Stimulated activated naive CD4-positive, alpha-beta T cell treated with Interleukin-2 at 50 U/mL for 16 hours (primary cell): ENCODE results near the gene SEC31A.

ENCODE experiments used
- DNase-seq: peaks from one replicate; lab custom pipeline; 2025; lab: John Stamatoyannopoulos, UW

Gene SEC31A

DNA sequence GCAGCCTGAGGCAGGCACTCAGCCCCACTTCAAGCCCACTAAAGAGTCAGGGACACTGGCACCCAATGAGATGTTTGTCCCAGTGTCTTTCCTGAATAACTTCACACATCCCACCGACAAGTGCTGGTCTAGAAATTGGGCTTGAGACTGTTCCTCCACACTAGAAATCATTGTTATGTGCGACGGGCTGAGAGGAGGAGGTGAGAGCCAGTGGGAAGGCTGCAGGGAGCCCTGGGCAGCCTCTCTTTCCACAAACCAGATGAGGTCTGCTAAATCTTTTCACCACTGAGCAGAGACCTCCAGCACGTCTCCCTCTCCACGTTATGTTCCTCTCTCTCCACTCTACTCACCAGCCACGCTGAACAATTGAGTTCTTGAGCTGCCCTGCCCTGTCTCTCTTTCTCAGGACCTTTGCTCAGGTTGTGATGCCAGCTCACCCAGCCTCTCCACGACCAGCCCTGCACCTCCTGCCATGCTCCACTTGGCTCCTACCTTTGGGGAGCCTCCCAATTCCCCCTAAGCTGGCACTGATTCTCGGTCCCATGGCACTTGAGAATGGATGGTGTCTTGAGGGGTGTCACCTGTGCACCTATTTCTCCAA, 100.8 kb downstream of the SEC31A start:
- no peak for DNase-seq

DNA sequence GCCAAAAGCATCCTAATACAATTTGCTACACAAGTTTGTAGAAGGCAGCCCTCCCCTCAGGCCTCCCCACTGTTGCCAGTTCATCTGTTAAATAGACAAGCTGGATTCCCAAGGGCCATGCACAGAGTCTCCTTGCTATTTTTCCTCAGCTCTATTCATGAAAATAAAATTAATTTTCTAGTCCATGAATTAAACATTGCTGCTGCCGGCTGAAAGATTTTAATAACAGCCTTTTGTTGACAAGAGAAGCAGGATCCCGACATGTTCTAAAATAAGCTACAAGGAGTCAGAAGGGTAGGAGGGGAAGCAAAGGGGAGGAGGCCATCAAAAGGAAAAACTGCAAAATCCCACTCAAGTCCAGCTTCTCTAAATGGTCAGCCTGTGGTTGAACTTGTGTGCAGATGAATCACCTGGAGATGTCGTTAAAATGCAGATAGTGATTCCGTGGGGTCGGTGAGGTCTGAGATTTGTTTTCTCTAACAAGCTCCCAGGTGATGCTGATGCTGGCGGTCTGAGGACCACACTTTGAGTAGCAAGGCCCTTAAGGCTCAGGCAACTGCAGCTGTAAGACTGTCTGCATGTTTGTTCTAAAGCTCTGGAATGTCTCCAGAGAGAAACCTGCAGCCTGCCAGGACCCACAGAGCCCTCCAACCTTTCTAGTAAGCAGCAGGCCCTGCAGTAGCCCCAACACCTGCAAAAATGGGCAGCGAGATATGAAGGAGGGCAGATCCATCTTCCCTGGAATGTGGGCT, 101.8 kb downstream of the SEC31A start:
- DNase-seq, result no peak

DNA sequence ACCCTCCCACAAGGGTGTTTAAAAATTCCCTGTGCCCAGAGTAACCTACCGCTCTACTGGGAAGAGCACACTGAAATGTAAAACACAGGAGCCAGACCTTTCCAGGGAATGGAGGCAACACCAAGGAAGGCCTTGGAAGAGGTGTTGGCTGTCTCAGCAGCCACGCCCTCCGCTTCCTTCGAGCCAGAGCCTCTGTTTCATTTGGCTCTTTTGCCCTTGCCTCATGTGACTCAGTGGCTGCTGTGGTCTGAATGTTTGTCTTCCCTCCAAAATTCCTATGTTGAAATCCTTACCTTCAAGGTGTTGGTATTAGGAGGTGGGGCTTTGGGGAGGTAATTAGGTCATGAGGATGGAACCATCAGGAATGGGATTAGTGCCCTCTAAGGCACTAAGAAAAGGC, 103.6 kb downstream of the SEC31A start:
- no peak for DNase-seq

DNA sequence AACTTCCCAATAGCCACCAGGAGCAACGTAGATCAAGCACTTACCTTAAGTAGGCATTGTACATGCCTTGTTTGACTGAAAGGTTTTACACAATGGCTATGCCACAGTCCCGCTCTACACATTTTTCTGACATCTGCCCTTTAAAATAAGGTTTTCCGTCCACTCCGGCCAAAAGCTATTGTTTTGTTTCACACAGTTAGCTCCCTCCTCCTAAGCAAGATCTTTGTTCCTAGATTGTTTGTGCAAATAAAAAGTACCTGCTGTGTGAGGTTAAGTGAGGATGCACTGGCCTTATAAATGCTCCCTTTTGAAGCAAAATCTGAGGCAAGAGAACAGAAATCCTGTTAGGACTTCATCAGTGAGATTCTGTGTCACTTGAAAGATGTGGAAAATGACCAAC, 104.1 kb downstream of the SEC31A start:
- no peak for DNase-seq

DNA sequence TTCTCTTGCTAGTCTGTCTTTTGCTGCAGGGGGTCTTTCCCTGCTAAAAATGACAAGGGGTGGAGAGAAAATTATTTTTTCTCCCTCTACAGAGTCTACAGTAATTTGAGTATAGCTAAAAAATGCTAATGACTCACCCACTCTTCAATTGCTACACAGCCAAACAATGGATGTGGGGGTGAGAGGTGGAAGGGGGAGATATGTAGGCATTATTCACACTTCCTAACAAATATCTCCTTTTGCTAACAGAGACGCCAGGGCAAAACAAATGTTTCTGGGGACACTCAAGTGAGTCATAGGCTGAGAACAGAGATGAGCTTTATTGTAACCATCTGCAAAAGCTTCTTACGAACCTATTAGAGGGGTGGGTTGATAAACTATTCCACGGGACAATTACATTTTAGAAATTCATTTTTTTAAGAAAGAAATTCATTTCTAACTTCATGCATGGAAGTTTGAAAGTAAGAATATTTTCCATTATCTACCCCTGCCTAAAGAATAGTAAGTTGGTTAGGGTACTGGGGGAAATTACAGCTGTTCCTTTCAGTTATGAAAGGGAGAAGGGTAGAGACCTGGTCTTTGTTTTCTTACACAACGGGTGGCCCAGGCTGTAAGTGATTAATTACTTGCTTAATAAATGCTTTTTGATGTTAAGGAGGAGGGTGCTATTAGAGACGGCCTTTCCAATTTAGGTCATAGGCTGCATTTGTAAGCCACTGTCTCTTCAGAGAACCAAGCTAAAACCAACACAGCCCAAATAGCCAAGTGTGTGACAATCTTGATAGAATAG, 105.1 kb downstream of the SEC31A start:
- no peak for DNase-seq

DNA sequence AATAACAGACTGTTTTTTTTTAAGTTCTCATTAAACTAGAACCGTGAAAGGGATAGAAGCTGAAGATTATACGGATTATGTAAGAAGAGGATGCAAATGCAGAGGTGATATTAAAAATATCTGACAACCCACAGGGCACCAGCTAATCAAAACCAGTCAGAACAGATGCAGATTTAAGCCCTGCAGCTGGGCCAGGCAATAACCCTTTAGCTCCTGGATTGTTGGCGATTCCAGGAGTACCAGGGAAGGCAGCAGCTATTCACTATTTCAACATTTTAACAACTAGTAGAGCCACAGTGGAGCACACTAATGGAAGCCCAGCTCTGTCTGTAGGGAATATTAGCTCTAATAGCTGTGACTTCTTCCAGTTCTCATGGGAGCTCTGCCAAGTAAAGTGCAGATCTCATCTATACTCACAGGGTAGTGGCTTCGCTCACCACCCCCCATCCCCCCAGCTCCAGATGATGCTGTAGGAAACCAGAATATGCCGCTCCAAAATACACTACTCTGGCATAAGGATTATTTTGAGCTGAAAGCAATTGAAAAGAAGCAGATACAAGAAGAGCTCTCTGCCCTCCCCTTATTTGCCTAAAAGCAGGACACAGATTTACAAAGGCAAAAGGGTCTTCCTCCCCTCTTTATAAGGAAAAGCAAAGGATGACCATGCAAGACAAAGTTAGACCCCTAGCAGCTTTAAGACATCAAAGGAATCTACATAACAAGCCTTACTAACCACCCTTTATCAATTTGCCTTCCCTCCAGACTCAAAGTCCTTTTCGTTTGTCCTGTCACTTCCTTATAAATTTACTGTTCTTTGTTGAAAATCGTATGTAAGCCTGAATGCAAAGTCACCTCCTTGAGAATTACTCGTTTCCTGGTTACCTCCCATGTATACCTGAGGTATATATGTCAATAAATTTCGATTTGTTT, 106.0 kb downstream of the SEC31A start:
- no peak for DNase-seq

DNA sequence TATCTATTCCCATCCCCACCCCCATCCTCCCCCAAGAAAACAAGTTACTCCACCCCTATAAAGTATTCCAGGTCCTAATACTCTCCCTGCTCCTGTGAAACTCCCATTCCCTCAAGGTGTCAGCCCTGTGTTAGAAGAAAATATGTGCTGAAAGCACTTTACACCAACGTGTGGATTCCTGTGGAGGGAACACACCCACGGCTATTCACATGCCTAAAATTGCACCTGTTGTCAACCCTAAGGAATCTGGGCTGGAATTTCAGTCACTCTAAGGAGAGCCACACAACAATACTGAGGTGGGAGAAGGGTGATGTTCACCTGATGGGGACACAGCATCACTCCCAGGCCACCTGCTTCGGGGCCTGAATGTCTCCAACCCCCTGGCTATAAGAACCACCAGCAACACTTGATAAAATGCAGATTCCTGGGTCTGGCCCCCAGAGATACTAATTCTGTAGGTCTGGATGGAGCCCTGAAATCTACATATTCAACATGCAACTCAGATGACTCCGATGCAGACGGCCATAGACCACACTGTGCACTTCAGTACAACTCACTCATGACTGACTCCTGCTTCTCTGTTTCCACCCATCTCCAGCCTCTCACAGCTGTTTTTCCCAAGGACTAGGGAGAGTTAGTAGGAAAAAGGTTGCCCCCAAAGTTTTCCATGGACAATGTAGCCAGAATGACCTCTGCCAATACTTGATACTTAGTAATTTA, 108.2 kb downstream of the SEC31A start:
- no peak for DNase-seq

DNA sequence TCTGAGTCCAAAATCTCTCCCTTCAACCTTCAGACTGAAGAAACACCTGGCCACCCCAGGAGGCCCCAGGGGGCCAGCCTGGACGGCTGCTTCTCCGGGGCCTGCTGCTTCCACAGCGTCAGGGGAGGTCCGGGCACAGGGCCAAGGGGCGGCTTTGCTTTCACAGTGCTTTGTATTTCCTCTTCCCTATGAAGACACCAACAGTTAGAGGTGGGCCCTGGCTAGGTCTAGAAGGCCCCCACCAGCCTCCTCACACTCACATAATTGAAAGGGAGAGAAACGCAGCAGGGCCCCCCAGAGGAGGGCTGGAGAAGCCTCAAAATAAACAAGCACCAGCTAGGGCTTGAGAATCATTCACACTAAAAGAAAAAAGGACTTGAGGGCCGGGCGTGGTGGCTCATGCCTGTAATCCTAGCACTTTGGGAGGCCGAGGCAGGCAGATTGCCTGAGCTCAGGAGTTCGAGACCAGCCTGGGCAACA, 110.2 kb downstream of the SEC31A start:
- no peak for DNase-seq

DNA sequence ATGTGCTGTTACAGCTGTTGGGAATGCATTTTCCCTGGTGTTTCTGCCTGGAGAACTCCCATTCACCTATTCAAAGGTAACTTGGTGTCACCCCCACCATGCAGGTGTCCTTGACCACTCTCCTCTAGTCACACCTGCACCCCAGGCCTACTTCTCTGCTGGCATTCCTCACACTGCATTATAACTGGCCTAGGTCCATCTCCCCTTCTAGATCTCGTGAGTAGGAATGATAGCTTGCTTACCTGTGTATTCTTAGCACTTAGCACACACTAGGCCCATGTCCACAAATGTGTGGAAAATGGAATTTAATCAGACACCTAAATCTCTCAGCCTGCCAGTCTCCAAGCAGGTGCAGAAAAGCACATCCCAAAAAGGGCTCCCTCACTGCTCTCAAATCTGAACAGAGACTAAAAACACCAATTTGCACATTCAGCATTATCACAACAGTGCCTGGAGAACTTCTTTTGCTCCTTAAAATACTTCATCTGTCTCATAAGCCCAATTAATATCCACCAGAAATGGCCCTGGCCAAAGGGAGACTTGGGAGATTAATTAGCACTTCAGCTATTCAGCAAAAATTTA, 110.7 kb downstream of the SEC31A start:
- no peak for DNase-seq

DNA sequence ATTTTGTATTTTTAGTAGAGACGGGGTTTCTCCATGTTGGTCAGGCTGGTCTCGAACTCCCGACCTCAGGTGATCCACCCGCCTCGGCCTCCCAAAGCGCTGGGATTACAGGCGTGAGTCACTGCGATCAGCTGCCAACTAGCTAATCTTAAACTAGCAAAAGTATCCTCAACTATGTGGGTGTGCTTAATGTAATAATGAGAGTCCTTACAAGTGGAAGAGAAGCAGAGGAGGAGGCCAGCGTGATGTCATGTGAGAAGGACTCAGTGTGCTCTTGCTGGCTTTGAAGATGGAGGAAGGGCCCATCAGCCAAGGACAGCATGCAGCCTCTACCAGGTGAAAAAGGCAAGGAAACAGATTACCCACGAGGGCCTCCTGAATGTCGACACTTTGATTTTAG, 111.9 kb downstream of the SEC31A start:
- DNase-seq, result no peak

DNA sequence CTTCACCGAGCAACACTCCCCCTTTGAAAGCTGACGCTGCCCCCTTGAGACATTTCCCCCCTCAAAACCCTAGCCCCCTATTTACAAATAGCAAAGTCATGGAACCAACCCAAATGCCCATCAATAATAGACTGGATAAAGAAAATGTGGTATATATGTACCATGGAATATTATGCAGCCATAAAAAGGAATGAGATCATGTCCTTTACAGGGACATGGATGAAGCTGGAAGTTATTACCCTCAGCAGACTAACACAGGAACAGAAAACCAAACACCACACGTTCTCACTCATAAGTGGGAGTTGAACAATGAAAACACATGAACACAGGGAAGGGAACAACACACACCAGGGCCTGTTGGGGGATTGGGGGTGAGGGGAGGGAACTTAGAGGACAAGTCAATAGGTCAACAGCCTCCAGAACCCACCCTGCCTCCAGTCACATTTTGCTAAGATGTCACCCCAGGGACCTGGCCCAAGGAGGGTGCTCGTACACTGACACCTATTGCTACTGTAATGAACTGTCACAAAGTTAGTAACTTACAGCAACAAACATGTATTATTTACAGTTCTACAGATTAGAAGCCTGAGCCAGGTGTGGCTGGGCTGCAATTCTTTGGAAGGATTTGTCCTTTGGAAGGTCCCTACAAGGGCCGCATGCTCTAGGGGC, 113.0 kb downstream of the SEC31A start:
- DNase-seq, result no peak

DNA sequence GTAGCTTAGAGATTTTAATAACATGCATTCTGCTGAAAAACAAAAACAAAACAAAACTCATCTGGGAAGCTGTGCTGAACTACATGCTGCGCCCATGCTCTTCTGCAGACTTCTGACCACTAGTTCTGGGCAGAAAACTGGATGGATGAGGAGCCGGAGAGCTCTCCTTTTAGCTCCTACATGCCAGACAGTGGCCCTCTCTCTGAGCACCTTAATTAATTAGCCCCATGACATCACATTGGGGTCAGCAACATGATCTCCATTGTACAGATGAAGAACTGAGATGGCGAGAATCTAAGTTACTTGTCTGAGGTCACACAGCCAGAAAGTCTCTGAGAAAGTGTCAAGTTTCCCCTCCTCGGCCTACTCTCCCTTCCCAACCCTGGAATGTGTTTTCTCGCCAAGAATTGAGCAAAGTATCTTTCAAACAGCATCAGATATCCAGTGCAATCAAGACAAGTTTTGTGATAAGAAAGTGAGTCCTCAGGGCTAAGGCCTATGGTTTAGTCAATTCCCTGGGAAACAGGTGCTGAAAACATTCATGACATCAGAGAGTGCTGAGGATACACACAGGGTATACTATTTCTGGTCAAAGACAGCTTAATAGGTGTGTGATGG, 113.9 kb downstream of the SEC31A start:
- DNase-seq, result no peak

DNA sequence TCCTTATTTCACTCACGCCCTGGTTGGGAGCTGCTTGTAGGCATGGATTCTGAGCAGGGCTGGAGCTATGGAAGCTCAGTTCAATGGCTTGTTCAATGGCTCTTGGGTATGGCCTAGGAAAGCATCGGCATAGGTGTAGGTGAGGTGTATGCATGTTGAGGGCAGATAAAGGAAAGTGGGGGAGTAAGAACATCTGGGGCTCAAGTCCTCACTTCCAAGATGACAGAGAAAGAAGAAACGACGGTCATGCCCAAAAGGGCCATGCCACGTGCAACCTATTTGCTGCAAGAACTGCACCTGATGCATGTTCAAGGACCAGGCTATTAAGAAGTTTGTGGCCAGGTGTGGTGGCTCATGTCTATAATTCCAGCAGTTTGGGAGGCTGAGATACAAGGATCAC, 115.7 kb downstream of the SEC31A start:
- no peak for DNase-seq

DNA sequence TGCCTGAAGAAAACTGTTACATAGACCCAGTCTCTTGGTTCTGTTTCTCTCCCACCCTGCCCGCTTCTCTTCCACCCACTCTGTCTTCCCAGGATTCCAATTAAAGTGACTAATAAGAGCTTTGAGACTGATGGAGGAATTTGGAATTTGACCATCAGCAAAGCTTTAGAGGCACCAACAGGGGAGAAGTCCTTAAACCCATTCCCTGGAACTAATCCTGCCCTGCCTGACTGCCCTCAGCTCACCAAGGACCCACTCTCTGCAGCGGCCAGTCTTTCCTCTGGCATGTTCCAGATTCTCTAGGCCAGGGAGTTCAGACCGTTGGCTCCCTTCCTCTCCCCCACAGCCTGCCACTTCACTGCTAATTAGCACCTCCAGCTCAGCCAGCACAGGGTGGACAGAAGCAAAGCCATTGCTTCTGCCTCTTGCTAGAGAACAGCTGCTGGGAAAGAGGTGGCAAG, 116.2 kb downstream of the SEC31A start:
- DNase-seq, result no peak

DNA sequence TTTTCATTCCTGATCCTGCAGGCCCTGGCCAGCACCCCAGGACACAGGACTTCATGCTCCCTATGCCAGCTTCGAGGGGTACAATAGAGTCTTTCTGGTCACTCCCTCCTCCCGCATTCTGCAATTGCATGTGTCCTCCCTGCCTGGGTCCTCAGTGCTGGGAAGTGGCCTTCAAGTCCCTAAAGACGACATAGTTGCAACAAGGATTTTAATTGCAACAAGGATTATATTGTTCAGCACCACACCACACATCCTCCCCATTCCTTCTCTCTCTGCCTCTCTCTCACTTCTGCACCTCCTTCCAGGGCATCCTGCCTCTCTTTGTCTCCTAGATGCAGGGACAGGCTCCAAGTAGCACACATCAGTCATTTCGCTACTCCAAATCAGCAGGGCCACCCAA, 117.9 kb downstream of the SEC31A start:
- DNase-seq, result no peak

DNA sequence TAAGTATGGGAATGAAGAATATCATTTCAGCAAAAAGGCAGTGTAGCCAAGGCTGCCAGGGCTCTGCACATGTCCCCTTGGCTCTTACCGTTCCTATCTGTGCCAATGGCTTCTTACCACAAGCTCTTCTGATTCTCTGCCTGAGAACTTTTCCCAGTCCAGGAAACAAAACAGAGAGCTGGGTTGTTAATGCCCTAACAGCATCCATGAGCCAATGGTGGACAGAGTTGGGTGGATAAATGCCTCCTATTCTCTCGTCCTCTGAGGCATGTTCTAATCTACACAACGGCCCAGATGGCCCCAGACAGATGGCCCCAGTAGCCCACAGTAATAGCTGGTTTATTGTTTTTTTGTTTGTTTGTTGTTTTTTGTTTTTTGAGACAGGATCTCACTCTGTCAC, 120.3 kb downstream of the SEC31A start:
- no peak for DNase-seq
